SK-N-SH treated with all-trans-retinoic acid at 6 μM for 48 hours (cell line): ENCODE measurements around the gene GID8.

ENCODE experiments used
- ATAC-seq: fragments of 200-7000 bp; cut with Tn5 transposase; 3 replicates; pipeline ENCODE4 v1.9.1; 2020; ENCODE audit warnings: mild to moderate bottlenecking, moderate library complexity
- BACH2 ChIP-seq: fragments of 250-450 bp; sonication (Bioruptor Pico); IDR thresholded peaks from 2 replicates; pipeline ENCODE4 v1.9.0; 2021; ENCODE audit warnings: mild to moderate bottlenecking, borderline replicate concordance
- CREB5 ChIP-seq: fragments of 250-450 bp; sonication (Bioruptor Pico); IDR thresholded peaks from 2 replicates; pipeline ENCODE4 v1.5.1; 2020; ENCODE audit warnings: low read depth, mild to moderate bottlenecking, moderate library complexity
- CSDC2 ChIP-seq: fragments of 250-450 bp; sonication (Bioruptor Pico); IDR thresholded peaks from 2 replicates; pipeline ENCODE4 v1.5.0; 2020; ENCODE audit warnings: mild to moderate bottlenecking, moderate library complexity
- CSRNP3 ChIP-seq: fragments of 250-450 bp; sonication (Bioruptor Pico); IDR thresholded peaks from 2 replicates; pipeline ENCODE4 v1.5.1; 2021; ENCODE audit warnings: mild to moderate bottlenecking, moderate library complexity
- GLIS3 ChIP-seq: fragments of 250-450 bp; sonication (Bioruptor Pico); IDR thresholded peaks from 2 replicates; pipeline ENCODE4 v1.5.0; 2020; ENCODE audit warnings: mild to moderate bottlenecking, moderate library complexity
- ISL1 ChIP-seq: fragments of 250-450 bp; sonication (Bioruptor Pico); IDR thresholded peaks from 2 replicates; pipeline ENCODE4 v2.1.2; 2022; ENCODE audit warnings: mild to moderate bottlenecking, moderate library complexity
- OSR1 ChIP-seq: fragments of 250-450 bp; sonication (Bioruptor Pico); IDR thresholded peaks from 2 replicates; pipeline ENCODE4 v1.8.0; 2022; ENCODE audit warnings: moderate library complexity, mild to moderate bottlenecking, inconsistent platforms
- PATZ1 ChIP-seq: fragments of 250-450 bp; sonication (Bioruptor Pico); IDR thresholded peaks from 2 replicates; pipeline ENCODE4 v1.8.0; 2020; ENCODE audit warnings: mild to moderate bottlenecking, moderate library complexity, borderline replicate concordance
- POU6F1 ChIP-seq: fragments of 250-450 bp; sonication (Bioruptor Pico); IDR thresholded peaks from 2 replicates; pipeline ENCODE4 v1.8.0; 2021; ENCODE audit warnings: low read depth, mild to moderate bottlenecking, moderate library complexity, borderline replicate concordance
- PPARA ChIP-seq: fragments of 250-450 bp; sonication (Bioruptor Pico); IDR thresholded peaks from 2 replicates; pipeline ENCODE4 v1.5.0; 2020; ENCODE audit warnings: mild to moderate bottlenecking, borderline replicate concordance
- RARB ChIP-seq: fragments of 250-450 bp; sonication (Bioruptor Pico); IDR thresholded peaks from 2 replicates; pipeline ENCODE4 v1.8.0; 2021; ENCODE audit warnings: mild to moderate bottlenecking, moderate library complexity
- SNAI2 ChIP-seq: fragments of 250-450 bp; sonication (Bioruptor Pico); IDR thresholded peaks from 2 replicates; pipeline ENCODE4 v1.5.0; 2020; ENCODE audit warnings: mild to moderate bottlenecking, moderate library complexity
- TCF4 ChIP-seq: fragments of 250-450 bp; sonication (Bioruptor Pico); IDR thresholded peaks from 2 replicates; pipeline ENCODE4 v1.8.0; 2021; ENCODE audit warnings: mild to moderate bottlenecking, moderate library complexity, borderline replicate concordance
- TOX ChIP-seq: fragments of 250-450 bp; sonication (Bioruptor Pico); IDR thresholded peaks from 2 replicates; pipeline ENCODE4 v1.8.0; 2021; ENCODE audit warnings: mild to moderate bottlenecking, moderate library complexity, borderline replicate concordance
- TSHZ2 ChIP-seq: fragments of 250-450 bp; sonication (Bioruptor Pico); IDR thresholded peaks from 2 replicates; pipeline ENCODE4 v1.5.0; 2020; ENCODE audit warnings: mild to moderate bottlenecking, moderate library complexity
- ZC3H10 ChIP-seq: fragments of 250-450 bp; sonication (Bioruptor Pico); IDR thresholded peaks from 2 replicates; pipeline ENCODE4 v1.5.1; 2021; ENCODE audit warnings: mild to moderate bottlenecking, moderate library complexity
- ZFP3 ChIP-seq: fragments of 250-450 bp; sonication (Bioruptor Pico); IDR thresholded peaks from 2 replicates; pipeline ENCODE4 v1.5.0; 2020; ENCODE audit warnings: mild to moderate bottlenecking, moderate library complexity
- ZNF565 ChIP-seq: fragments of 450-650 bp; formaldehyde crosslinking; conservative IDR thresholded peaks from 2 replicates; pipeline ENCODE4 v1.5.0; 2020; ENCODE audit warnings: low read depth, mild to moderate bottlenecking, moderate library complexity
- ZNF70 ChIP-seq: fragments of 450-650 bp; formaldehyde crosslinking; IDR thresholded peaks from 2 replicates; pipeline ENCODE4 v1.5.0; 2020; ENCODE audit warnings: mild to moderate bottlenecking, moderate library complexity
- ZNF8 ChIP-seq: fragments of 450-650 bp; formaldehyde crosslinking; IDR thresholded peaks from 2 replicates; pipeline ENCODE4 v1.5.0; 2020; ENCODE audit warnings: mild to moderate bottlenecking, moderate library complexity

GID8 gene

GRCh38 chr20:62899633-62900051, 38.3 kb upstream of the GID8 start:
- no peak for ATAC-seq
- TF ChIP-seq ZFP3 (CRISPR knock-in tag): no peak
- no peak for TF ChIP-seq ISL1 (CRISPR knock-in tag)
- TF ChIP-seq OSR1 (CRISPR knock-in tag): no peak
- TF ChIP-seq PPARA (CRISPR knock-in tag): no peak
- no peak for TF ChIP-seq TCF4 (CRISPR knock-in tag)
- TF ChIP-seq BACH2: no peak
- no peak for TF ChIP-seq ZC3H10 (CRISPR knock-in tag)
- TF ChIP-seq RARB (CRISPR knock-in tag): no peak
- TF ChIP-seq CREB5 (CRISPR knock-in tag): no peak
- no peak for TF ChIP-seq PATZ1 (CRISPR knock-in tag)
- TF ChIP-seq ZNF565: no peak
- TF ChIP-seq TOX (CRISPR knock-in tag): no peak
- no peak for TF ChIP-seq TSHZ2
- TF ChIP-seq, all 23 proteins: peak for 0

GRCh38 chr20:62900052-62900691, 37.8 kb upstream of the GID8 start:
- peak; percentile 94 for ATAC-seq
- TF ChIP-seq ZFP3 (CRISPR knock-in tag) (peak; percentile 91), GLIS3 (no peak), PATZ1 (CRISPR knock-in tag) (peak; percentile 61; the same call in 1 of the 2 replicates), ZNF8 (CRISPR knock-in tag) (no peak), ZNF70 (CRISPR knock-in tag) (no peak)

- peak; percentile 24 for ATAC-seq
- TF ChIP-seq ZNF8 (CRISPR knock-in tag): no peak
- no peak for TF ChIP-seq ZNF565
- no peak for TF ChIP-seq TCF4 (CRISPR knock-in tag)
- TF ChIP-seq ZC3H10 (CRISPR knock-in tag): no peak
- no peak for TF ChIP-seq ZFP3 (CRISPR knock-in tag)
- no peak for TF ChIP-seq CSDC2
- TF ChIP-seq OSR1 (CRISPR knock-in tag): no peak
- no peak for TF ChIP-seq TSHZ2
- TF ChIP-seq PPARA (CRISPR knock-in tag): no peak
- TF ChIP-seq SNAI2 (CRISPR knock-in tag): no peak
- no peak for TF ChIP-seq ISL1 (CRISPR knock-in tag)
- no peak for TF ChIP-seq CSRNP3
- no peak for TF ChIP-seq RARB (CRISPR knock-in tag)
- TF ChIP-seq TOX (CRISPR knock-in tag): no peak
- no peak for TF ChIP-seq ZNF70 (CRISPR knock-in tag)
- no peak for TF ChIP-seq POU6F1 (CRISPR knock-in tag)
Measured at GRCh38 chr20:62900692-62901584, 37.0 kb upstream of the GID8 start.
